Astrocyte of the hippocampus (primary cell): ENCODE data around the gene ANGEL1.

ENCODE experiments used
- DNase-seq: peaks from one replicate; pipeline ENCODE4 v3.0.0; 2011; ENCODE audit warnings: low read depth, low spot score

The ANGEL1 gene

GRCh38 chr14:76820700-76821099, 8.0 kb upstream of the ANGEL1 start:
- DNase-seq, result no peak

- no peak for DNase-seq
Measured at GRCh38 chr14:76814726-76815645, 2.3 kb upstream of the ANGEL1 start.

DNA sequence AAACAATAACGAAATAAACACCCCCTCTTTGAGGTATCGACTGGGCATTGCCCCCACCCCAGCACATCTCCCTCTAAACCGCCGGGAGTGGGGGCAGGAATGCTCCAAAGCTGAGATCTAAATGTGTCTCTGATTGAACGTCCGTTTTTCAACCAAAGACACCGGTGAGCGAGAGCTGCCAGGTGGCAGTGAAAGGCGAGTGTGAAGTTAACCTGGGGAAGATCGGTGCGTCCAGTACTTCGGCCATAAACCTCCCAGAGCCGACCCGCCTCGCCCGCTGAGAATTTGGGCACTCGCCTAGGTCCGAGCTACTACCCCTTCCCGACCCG, 625 bp downstream of the ANGEL1 start:
- peak; percentile 29 for DNase-seq

- peak; percentile 20 for DNase-seq
Measured at GRCh38 chr14:76811561-76811960, 1.1 kb downstream of the ANGEL1 start.

GRCh38 chr14:76810953-76811400, 1.7 kb downstream of the ANGEL1 start:
- peak; percentile 39 for DNase-seq

DNA sequence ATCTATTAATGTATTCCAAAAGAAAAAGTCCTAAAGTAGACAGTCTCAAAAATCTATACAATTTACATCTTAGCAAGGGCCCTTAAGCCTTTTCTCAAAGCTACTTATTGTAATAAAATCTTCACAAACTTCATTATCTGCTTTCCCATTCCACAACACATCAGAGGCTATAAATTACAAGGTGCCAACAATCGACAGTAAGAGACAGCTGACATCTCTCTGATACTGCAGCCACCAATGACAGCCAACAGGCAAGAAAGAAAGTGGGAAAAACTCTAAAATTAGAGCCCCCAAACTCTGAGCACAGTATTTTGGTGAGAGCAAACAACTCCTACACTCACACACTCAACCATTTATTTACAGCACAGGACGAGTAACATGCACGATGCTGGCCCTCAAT, 2.2 kb downstream of the ANGEL1 start:
- DNase-seq, result no peak

DNA sequence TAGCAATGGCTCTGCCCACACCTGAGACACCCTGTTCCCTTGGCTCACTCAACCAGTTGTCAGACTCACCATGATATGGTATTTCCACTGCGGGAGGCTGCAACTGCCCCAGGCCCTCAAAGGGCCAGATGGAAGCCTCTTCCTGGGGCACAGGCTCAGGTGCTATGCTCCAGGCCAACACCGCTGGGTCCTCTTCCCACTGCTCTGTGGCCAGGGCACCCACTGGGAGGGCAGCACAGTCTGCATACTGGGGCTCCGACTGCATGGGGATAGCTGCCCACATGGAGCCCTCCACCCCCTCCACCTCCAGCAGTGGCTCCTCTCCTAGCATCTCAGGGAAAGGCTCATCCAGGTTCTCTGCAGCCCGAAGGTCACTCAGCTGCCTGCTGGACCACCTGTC, 3.7 kb downstream of the ANGEL1 start:
- no peak for DNase-seq

DNA sequence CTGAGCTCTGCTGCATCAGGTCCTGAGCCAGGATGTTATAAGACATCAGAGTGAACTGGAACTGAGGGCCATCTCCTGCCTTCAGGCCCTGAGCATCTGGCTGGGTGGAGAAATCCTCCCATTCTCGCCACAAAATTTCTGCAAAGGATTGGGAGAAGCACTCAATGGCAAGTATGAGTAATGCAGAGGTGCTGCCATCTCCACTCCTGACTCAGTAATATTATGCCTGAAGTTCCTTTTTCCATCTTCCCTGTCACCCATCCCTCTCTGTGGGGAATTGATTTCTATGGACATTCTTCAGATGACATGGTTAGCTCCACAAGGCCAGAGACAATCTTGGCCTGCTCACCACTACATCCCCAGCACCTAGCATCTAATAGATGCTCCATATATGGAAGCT, 4.7 kb downstream of the ANGEL1 start:
- DNase-seq, result no peak

- no peak for DNase-seq
Measured at GRCh38 chr14:76806446-76806845, 6.2 kb downstream of the ANGEL1 start.

DNA sequence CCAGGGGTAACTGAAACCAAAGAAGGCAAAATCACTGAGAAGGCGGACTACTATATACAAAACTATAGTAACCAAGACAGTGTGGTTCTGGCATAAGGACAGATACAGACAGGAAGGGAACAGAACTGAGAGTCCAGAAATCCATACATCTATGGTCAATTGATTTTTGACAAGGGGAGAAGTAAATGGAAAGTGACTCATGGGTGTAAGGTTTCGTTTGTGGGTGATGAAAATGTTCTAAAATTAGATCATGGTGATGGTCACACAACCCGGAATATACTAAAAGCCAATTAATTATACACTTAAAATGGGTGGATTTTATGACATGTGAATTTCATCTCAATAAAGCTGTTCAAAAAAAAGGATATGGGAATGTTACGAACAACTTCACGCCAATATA, 18.7 kb downstream of the ANGEL1 start:
- DNase-seq, result no peak

GRCh38 chr14:76793324-76793723, 19.4 kb downstream of the ANGEL1 start:
- no peak for DNase-seq

GRCh38 chr14:76792422-76792821, 20.3 kb downstream of the ANGEL1 start:
- no peak for DNase-seq

GRCh38 chr14:76786601-76787000, 26.1 kb downstream of the ANGEL1 start:
- no peak for DNase-seq

GRCh38 chr14:76784881-76785280, 27.8 kb downstream of the ANGEL1 start:
- peak; percentile 85 for DNase-seq

DNA sequence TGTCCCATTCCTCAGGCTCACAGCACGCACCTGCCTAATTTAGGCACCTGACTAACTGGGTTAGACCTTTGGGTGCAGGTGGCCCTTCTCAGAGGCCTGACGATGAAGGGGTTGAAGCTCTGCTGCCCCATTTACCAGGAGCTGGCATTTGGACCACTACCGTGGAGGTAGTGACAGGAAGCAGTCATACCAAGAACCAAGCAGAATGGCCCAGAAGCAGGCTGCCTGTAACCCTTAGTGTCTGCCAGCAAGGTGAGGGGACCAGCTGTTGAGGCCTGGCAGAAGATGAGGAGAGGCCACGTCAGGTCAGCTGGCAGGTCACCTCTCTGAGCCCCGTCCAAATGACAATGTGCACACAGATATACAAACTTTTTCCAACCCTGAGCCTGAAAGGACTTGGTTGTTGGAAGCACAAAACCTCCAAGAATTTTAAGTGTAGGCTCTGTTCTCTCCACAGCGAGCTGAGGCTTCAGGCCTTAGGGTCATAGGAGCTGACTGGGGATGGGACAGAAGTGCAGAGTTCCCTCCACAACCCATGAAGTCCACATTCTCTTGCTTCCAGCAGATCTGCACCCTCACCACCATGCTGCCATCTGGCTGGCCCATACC, 28.3 kb downstream of the ANGEL1 start:
- no peak for DNase-seq

DNA sequence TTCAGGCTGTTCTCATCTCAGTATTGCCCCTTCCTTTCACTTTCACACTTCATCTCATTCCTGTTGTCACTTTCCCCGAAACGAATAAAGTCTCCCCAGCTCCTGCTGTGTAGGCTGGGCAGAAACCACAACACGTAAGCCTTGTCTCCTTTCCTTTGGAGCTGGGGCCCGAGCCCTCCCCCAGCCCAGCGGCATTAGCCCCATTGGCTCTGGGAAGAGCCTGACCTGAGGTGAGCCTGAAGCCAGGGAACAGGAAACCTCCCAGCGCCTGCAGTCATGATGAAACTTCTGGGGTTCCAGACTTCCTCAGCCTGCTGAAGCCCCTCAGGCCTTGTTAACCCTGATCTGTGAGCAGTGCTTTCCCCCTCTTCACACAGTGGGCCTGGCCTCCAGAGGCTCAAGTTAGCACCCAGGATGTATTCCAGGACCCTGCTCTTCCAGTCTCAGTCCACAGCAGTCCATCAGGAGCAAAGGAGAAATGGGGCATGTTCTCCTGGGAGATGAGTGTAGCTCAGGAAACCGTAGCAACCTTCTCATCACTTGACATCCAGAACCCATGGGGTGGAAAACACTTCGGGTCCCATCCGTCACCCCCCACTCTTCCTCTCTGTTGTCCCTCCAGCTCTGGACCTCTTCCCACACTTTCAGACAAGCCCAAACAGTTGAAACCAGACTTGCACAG, 29.7 kb downstream of the ANGEL1 start:
- no peak for DNase-seq

GRCh38 chr14:76782115-76782884, 30.4 kb downstream of the ANGEL1 start:
- DNase-seq, result no peak

GRCh38 chr14:76781648-76782051, 31.0 kb downstream of the ANGEL1 start:
- no peak for DNase-seq

GRCh38 chr14:76780875-76781647, 31.6 kb downstream of the ANGEL1 start:
- DNase-seq, result peak; percentile 50

DNA sequence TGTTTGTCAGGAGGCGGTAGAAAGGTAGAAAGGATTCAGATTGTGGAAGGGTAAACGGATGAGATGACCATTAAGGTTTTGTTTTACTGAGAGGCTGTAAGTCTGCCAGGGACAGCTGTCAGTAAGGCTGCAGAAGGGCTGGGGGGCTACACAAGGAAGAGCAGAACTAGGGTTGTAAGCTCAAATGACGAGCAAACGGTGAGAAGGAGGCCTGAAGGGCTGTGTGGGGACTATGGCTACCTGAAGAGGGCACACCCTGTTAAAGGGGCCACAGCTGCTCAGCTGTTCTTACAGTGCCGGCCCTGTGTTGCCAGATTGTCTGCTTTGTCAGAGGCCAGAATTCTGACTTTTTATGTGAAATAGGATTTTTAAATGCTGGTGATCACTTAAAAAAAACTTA, 32.3 kb downstream of the ANGEL1 start:
- no peak for DNase-seq

- DNase-seq, result no peak
Measured at GRCh38 chr14:76780058-76780345, 32.7 kb downstream of the ANGEL1 start.
